ENCODE data around the gene B4GALT3.

- TF ChIP-seq POLR2AphosphoS5 (IDR thresholded peaks at IDR 0.05) (no peak), CTCF (IDR thresholded peaks at IDR 0.05) (no peak), POLR2A (IDR thresholded peaks at IDR 0.05) (no peak)
These were observed 39.8 kb upstream of the B4GALT3 start for GRCh38 chr1:161216945-161217712.

Measured in prostate gland (tissue), 2 donors.